Activated naive CD4-positive, alpha-beta T cell (primary cell): ENCODE results near the gene MARK3.
"Not testable (repeated sequence)": the region's sequence is repeated elsewhere in the genome, so short reads cannot be mapped to it uniquely, and the experiment has no call there.

ENCODE experiments used
- DNase-seq, 4 experiments: peaks; one replicate each; lab custom pipeline; 2025; lab: John Stamatoyannopoulos, UW

The MARK3 gene

GRCh38 chr14:103514596-103515421 lies 129.6 kb downstream of the MARK3 start:
- no peak for DNase-seq

DNA sequence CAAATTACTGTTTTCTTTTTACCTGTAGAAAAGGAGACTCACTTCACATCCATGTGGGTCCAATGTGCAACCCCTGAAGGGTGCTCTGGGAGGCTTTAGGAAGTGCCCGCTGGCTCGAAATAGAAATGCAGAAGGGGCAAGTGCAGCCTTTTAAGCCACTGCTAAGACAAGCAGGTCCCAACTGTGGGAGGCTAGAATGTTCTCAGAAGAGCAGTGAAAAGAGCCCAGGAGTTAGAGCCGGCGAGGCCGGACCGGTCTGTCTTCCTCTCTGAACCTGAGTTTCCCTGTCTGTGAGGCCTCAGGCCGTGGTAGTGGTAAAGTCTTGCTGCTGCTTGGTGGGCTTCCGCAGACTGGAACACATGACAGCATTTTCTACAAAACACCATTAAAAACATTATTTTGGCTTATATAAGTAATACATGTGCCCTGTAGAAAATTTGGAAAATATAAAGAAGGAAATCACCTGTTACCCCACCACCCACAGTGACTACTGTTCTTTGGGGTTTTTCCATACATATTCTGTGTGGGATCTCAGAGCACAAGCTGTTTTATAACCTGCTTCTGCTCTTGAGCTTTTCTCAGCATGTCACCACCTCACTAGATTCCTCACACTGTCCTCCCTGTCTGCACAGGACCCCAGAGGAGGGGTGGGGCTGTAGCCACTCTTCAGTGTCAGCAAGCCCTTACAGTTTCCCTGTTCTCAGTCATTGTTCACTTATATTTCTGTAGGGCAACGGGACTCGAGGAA lies 131.4 kb downstream of the MARK3 start:
- DNase-seq = no peak

- DNase-seq = no peak
These were observed 132.0 kb downstream of the MARK3 start for GRCh38 chr14:103517174-103517566.

- DNase-seq = no peak
These were observed 132.7 kb downstream of the MARK3 start for GRCh38 chr14:103517721-103518421.

GRCh38 chr14:103518422-103519042 lies 133.3 kb downstream of the MARK3 start:
- peak in 2 of 4 experiments; percentile 41 to 58 for DNase-seq

- no peak for DNase-seq
These were observed 134.0 kb downstream of the MARK3 start for GRCh38 chr14:103519043-103519836.

GRCh38 chr14:103519837-103520212 lies 134.6 kb downstream of the MARK3 start:
- DNase-seq = no peak

DNA sequence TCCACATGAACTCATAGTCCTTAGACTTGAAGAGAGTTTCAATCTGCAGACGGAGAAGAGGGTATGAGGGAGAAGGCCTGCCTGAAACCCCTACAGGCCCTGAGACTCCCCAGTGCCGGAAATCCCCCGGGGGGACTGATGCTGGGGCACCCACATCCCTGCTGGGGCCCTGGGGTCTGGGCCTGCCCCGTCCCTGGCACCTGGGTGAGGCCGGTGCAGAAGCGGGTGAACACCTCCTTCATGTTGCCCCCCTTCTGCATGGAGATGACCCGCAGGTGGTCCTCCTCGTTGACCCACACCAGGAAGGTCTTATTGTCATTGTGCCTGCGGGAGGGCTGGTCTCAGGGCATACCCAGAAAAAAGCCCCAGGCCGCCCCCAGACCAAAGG lies 135.0 kb downstream of the MARK3 start:
- no peak for DNase-seq

DNA sequence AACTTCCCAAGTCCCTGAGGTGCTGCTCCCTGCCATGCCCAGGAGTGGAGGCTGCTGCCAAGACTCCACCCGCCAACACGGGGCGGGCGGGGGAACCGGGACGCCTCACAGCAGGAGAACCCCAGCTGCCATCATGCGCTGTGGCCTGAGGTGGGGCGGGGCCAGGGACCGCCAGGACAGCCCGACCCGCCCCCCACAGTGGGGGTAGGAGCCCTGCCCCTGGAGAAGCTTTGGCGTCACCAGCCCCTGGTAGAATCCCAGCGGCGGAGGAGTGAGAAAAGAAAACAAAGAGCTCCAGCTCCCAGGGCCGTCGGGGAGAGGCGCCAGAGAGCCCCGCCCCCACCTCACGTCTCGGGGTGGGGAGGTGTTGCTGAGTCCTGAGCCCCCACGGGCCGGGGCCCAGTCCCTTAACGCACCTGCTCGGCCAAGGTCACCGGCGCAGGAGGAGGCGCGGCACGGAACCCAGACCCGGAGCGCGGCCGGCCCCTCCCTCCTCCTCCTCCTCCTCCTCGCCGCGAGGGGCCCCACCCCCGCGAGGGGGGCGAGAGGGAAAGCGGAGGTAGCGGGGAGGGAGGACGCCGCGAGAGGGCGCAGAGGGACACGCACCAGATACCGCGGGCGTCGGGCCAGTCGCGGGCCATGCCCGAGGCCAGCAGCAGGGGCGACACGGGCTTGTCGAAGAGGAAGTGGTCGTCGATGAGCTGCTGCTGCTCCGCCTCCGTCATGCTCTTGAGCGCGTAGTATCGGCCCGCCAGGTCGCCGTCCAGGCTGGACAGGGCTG lies 135.6 kb downstream of the MARK3 start:
- DNase-seq = peak in 2 of 4 experiments; percentile 39 to 58

DNA sequence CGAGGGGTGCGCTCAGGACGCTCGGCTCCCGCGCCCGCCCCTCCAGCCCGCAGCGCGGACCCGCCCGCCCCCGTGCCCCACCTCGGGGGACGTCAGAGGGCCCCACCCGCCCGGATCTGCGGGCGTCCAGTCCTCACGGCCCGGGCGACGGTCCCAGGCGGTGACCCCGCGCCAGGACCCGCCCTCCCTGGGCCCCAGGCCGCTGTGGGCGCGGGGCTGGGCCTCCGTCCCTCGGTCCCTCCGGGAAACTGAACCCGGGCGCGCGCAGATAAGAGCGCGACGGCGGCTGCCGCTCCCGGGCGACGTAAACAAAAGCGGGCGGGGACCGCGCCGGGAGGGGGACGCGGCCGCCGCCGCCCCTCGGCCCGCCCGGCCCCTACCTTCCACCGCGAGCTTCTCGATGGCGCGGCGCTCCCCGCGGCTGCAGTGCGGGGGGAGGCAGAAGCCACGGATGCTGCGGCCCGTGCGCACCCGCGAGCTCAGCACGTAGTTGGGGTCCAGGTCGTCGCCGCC lies 136.3 kb downstream of the MARK3 start:
- no peak for DNase-seq

DNA sequence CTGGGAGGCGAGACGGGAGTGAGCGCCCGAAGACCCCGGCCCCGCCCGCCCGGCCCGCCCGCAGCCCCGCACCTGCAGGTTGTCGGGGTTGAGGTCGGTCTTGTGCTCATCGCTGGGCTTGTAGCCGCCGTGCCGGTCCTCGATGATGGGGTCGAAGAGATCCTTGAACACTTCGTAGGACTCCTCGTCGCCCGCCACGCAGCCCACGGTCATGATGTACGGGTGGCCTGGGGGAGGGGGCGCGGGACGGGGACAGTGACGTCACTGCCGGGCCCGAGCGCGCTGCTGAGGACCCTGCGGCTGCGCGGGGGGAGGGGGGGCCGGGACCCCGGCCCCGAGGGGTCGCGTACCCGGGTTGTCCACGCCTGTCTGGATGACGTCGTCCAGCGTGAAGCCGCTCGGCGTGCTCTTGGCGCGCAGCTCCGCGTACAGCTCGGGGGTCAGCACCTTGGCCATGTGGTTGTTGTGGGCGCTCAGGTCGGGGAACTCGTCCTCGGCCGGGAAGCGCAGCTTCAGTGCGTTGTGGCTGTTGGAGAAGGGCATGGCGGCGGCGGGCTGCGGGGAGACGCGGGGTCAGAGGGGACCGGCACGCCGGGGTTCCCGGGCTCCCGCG lies 136.8 kb downstream of the MARK3 start:
- DNase-seq = peak in 1 of 4 experiments; percentile 11

GRCh38 chr14:103522649-103523574 lies 137.7 kb downstream of the MARK3 start, which contains the start of gene CKB:
Gene CKB (minus strand): TSS chr14:103522830. CDS start chr14:103522493, 337 bp downstream.
- no peak for DNase-seq

- no peak for DNase-seq
These were observed 138.3 kb downstream of the MARK3 start for GRCh38 chr14:103523575-103523954.

DNA sequence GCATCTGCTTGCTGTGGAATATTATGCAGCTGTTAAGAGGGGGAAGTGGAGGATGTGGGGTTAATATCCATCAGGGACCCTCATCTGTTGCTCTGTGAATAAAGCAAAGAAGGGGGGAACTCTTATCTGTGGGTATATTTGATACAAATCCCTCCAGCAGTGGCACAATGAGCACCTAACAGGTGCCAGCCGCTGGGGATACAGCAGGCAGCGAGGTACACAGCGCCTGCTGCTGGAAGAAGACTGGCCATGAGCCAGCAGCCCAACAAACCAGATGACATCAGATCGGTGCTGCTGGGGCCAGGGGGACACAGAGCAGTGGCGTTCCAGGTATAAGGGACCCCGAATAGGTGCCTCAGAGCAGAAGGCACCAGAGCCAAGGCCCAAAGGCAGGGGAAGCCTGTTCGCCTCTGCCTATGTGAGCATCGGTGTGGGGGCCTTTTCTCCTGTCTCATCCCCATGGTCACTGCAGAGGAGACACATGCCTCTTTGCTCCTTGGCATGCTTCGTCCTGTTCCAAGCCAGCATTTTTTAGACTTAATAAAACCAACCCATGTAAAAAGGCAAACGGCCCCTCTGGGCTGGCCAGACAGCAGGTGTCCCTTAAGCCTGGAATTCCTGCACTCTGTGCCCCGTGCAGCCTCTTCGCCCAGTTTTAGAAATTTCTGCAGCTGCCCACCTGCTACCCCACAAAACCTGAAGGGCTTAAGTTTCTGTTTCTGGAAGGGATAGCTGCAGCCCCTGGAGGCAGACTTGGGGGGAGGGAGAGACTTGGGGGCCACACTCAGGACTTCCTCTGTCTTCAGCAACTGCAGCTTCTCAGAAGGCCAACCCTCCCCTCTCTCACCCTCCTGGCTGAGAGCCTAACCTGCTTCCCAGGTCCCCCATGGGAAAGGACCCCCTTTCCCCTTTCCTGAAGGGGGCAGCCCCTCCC lies 139.1 kb downstream of the MARK3 start:
- DNase-seq = no peak

- not testable (repeated sequence) for DNase-seq
These were observed 140.4 kb downstream of the MARK3 start for GRCh38 chr14:103525430-103526246.

DNA sequence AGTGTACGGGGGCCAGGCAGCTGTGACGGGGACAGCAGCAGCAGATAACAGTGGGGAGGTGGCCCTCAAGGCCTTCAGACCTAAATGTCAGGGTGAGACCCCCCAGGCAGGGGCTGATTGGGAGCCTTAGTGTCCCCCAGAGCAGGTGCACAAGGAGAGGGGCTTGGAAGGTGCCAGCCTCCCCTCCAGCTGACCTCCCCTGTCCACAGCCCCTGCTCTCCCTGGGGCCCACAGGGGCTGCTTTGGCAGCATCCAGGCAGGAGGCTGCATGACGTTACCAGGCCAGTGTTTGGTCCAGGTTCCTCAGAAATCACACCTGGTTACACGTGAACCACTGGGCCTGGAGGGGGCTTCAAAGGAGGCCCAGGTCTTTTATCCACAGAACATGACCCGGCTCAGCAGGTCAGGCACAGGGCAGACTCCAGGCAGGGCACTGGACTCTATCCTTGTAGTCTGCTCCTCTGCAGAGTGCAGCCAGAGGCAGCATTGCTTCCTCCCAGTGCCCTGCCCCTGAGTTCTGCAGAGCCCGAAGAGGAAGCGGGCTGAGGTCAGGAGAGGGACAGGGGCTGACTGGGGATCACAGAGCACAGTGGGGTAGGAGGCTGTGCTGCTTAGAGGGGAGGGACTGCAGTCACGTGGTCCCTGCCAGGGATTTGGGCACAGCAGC lies 141.2 kb downstream of the MARK3 start:
- DNase-seq = no peak
